ENCODE data around the gene KCNQ1OT1.

The KCNQ1OT1 gene

DNA sequence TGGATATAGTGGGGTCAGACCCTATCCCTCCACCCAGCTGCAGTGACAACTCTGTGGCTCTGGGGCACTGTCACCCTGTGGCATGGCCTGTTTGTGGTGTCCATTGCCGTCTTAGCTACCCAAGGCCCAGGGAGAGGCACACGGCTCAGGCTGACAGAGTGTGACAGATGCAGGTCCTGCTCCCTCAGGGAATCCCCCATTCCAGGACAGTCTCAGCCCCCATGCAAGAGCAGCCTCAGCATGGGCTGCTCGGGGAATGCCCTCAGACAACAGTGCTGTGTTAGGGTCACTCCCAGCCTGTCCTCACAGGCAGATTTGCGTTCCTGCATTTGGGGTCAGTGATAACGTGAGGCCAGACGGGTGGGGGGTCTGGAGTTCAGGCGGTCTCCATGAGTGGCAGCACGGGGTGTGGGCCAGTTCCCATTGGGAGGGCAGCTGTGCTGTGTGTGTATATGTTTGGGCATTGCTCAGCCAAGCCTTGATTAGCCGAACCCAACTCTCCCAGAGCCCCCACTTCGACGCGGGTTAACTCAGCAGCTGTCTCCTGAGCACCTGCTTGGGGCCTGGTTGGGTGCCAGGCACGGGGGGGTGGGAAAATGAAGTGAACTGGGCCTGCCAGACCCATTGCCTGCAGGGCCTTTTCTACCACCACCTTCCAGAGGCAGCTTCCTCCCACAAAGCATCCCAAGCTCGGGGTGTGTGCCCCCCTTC is 5.3 kb upstream of the KCNQ1OT1 start:
- no peaks in the 10 kb centered on the region for H3K27me3 ChIP-seq
- H3K9me3 ChIP-seq, result peaks cover 0 to 4% (median 0%) of the 10 kb centered on the region in 3 donors
- H3K27ac ChIP-seq, result no peak overlapping the region
- no peak for DNase-seq
- no peak overlapping the region for H3K4me3 ChIP-seq
- intact Hi-C loops (cut with DNase I; ENCODE audit: low total_unique reads), result loop anchor here (5.0 kb wide), 1 partner anchor 72 kb away; no protein-coding TSS in a partner anchor
- no peaks in the 10 kb centered on the region for H3K36me3 ChIP-seq
- TF ChIP-seq, protein P1, sequence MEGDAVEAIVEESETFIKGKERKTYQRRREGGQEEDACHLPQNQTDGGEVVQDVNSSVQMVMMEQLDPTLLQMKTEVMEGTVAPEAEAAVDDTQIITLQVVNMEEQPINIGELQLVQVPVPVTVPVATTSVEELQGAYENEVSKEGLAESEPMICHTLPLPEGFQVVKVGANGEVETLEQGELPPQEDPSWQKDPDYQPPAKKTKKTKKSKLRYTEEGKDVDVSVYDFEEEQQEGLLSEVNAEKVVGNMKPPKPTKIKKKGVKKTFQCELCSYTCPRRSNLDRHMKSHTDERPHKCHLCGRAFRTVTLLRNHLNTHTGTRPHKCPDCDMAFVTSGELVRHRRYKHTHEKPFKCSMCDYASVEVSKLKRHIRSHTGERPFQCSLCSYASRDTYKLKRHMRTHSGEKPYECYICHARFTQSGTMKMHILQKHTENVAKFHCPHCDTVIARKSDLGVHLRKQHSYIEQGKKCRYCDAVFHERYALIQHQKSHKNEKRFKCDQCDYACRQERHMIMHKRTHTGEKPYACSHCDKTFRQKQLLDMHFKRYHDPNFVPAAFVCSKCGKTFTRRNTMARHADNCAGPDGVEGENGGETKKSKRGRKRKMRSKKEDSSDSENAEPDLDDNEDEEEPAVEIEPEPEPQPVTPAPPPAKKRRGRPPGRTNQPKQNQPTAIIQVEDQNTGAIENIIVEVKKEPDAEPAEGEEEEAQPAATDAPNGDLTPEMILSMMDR (IDR thresholded peaks at IDR 0.05), result no peak
- H3K4me1 ChIP-seq, result peaks cover 0 to 27% (median 19%) of the 10 kb centered on the region in 4 donors

DNA sequence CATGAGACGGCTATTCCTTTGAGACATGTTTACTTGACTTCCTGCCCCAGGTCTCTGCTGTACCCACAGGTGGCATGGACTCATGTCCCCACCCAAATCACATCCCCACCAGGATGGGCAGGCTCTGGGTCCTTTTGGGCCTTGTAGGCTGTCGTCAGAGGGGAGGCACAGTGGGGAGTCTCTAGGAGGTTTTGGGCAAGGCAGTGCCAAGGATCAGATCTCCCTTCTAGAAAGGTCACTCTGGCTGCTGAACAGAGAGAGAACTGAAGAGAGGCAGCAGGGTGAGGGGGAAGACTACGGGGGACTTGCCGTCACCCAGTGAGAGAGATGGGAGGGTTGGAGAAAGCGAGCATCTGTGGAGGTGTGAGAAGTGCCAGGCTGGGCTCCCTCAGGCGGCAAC is 4.6 kb upstream of the KCNQ1OT1 start:
- Histone ChIP-seq H3K27ac (no peak overlapping the region), H3K4me1 (peaks cover 0 to 21% (median 17%) of the 10 kb centered on the region in 4 donors), H3K27me3 (no peaks in the 10 kb centered on the region), H3K36me3 (no peaks in the 10 kb centered on the region), H3K4me3 (no peak overlapping the region), H3K9me3 (peaks cover 0 to 4% (median 0%) of the 10 kb centered on the region in 3 donors)
- TF ChIP-seq, protein P1 (IDR thresholded peaks at IDR 0.05), result no peak
- intact Hi-C loops (cut with DNase I; ENCODE audit: low total_unique reads), result no loop called here
- DNase-seq, result no peak

DNA sequence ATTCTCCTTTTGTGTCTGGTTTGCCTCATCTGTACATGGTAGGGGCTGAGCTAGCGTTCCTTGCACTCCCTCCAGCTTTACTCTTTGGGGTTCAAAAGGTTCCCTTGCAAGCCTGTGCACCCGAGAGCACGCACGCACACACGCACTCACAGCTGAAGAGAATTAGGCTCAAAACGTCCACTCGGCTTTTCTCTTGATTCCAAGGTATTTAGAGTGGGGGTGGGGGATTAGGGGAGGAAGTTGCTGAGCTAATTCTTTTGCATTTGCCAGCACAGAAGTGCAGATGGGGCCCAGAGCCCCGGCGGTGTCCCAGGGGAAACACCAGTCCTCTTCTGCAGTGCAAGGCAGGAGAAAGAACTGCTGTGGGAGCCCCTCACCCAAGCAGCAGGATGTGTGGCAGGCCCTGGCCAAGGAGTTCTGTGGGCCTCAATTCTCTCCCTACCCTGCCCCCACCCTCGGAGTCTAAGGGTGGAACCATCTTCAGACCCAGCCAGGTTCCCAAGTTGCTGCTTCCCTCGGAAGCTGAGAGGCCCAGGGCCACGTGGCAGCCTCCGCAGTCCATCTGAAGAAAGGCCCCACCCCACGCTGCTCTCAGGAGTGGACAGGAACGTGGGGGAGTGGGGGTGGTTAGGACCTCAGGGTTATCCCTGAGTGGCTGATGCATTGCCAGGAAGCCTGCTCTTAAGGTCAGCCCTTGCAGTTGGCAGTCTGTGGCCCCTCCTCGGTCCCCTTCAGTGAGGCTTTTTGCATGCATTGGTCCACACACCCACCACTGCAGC is 3.8 kb upstream of the KCNQ1OT1 start:
- Histone ChIP-seq H3K36me3 (no peaks in the 10 kb centered on the region), H3K9me3 (peaks cover 0 to 4% (median 0%) of the 10 kb centered on the region in 3 donors), H3K4me1 (peaks cover 0 to 14% (median 11%) of the 10 kb centered on the region in 4 donors), H3K4me3 (no peak overlapping the region), H3K27ac (no peak overlapping the region), H3K27me3 (no peaks in the 10 kb centered on the region)
- DNase-seq, result no peak
- TF ChIP-seq, protein P1 (IDR thresholded peaks at IDR 0.05), result no peak
- intact Hi-C loops (cut with DNase I; ENCODE audit: low total_unique reads), result no loop called here

DNA sequence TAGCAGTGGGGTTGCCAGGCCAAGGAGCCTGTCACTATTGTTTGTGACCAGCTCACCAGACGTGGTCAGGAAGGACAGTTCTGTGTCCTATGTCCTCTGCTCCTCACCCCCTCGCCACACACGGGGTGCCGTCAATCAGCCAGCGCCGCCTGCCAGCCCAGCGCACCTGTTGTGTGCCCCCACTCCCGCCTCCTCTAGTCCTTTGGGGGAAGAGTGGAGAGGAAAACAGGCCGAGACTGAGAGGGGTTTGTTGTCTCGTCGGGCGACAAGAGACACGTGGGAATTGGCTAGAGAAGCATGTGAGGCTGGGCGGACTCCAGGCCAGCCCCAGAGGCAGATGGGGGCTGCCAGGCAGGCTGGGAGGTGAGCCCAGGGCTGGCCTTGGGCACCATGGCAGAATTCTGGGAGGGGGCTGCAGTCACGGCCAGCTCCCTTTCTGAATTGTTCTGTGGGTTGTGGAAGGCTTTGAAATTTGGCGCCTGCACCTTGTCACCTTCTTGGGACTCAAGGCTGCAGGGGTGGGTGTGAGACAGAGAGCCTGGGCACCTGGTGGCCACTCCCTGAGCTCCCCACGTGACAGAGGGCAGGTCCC is 3.1 kb upstream of the KCNQ1OT1 start:
- no peak overlapping the region for H3K4me3 ChIP-seq
- H3K4me1 ChIP-seq, result peaks cover 0 to 14% (median 4%) of the 10 kb centered on the region in 4 donors
- TF ChIP-seq, protein P1 (IDR thresholded peaks at IDR 0.05), result no peak
- H3K36me3 ChIP-seq, result no peaks in the 10 kb centered on the region
- peaks cover 0 to 4% (median 0%) of the 10 kb centered on the region in 3 donors for H3K9me3 ChIP-seq
- DNase-seq, result no peak
- no peaks in the 10 kb centered on the region for H3K27me3 ChIP-seq
- no peak overlapping the region for H3K27ac ChIP-seq
- intact Hi-C loops (cut with DNase I; ENCODE audit: low total_unique reads), result no loop called here

DNA sequence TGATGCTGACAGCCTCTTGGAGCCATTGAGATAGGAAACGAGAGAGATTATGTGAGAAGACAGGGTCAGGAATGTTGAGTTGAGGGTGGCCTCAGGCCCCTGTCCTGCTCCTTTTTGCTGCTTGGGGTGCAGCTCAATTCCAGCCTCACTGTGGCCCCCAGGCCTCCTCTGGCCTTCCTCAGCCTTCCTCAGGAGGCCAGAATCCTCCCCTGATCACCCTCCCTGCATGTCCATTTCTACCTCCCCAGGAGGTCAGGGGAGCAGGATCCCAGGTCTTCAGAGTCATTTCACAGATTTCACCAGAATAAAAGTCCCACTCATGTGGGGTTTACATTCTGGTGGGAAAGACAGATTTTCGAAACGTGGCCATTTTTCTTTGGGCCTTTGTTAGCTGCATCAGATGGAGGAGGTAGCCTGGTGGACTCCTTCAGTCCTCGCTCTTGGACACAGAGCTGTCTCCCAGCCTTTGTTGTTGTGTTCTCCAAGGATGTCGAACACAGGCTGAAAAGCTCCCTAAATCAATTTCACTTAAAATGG is 2.2 kb upstream of the KCNQ1OT1 start:
- Histone ChIP-seq H3K9me3 (peaks cover 0 to 4% (median 0%) of the 10 kb centered on the region in 3 donors), H3K36me3 (no peaks in the 10 kb centered on the region), H3K4me1 (peaks cover 0 to 21% (median 2%) of the 10 kb centered on the region in 4 donors), H3K27ac (no peak overlapping the region), H3K4me3 (no peak overlapping the region), H3K27me3 (no peaks in the 10 kb centered on the region)
- intact Hi-C loops (cut with DNase I; ENCODE audit: low total_unique reads), result no loop called here
- DNase-seq, result peak in 1 of 2 donors; percentile 17
- TF ChIP-seq, protein P1 (IDR thresholded peaks at IDR 0.05), result no peak
